ENCODE results near the gene KDM1A.

Gene KDM1A

DNA sequence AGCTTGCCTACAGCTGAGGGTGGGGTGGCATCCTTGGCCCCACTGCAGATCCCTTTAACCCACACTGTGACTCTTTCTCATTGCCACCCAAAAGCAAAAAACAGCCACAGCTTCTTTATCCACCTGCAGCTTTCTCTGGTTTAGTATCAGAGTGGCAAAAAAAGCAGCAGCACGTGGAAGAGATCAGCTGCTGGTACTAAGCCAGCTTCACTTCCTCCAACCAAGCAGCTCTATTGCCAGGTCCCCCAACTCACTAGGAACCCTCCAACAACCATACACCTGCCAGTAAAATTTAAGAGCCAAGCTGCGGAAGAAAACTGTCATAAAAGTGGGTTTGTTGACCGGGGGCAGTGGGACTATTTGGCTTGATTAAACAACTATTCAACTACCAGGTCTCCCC is 66.4 kb downstream of the KDM1A start:
- TF ChIP-seq, protein P1, sequence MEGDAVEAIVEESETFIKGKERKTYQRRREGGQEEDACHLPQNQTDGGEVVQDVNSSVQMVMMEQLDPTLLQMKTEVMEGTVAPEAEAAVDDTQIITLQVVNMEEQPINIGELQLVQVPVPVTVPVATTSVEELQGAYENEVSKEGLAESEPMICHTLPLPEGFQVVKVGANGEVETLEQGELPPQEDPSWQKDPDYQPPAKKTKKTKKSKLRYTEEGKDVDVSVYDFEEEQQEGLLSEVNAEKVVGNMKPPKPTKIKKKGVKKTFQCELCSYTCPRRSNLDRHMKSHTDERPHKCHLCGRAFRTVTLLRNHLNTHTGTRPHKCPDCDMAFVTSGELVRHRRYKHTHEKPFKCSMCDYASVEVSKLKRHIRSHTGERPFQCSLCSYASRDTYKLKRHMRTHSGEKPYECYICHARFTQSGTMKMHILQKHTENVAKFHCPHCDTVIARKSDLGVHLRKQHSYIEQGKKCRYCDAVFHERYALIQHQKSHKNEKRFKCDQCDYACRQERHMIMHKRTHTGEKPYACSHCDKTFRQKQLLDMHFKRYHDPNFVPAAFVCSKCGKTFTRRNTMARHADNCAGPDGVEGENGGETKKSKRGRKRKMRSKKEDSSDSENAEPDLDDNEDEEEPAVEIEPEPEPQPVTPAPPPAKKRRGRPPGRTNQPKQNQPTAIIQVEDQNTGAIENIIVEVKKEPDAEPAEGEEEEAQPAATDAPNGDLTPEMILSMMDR (IDR thresholded peaks at IDR 0.05; ENCODE audit: low read length, missing control alignments): no peak
- H3K4me3 ChIP-seq (replicated peaks; ENCODE audit: low read depth, low read length): no peak overlapping the region
- no peak for DNase-seq (ENCODE audit: low read depth)

- no peak for DNase-seq (ENCODE audit: low read depth)
- TF ChIP-seq, protein P1 (IDR thresholded peaks at IDR 0.05; ENCODE audit: low read length, missing control alignments): no peak
These were observed 68.8 kb downstream of the KDM1A start for GRCh38 chr1:23088027-23088426.

GRCh38 chr1:23090056-23090455 is 70.8 kb downstream of the KDM1A start:
- no peak for DNase-seq (ENCODE audit: low read depth)
- TF ChIP-seq, protein P1 (IDR thresholded peaks at IDR 0.05; ENCODE audit: low read length, missing control alignments): no peak
- H3K4me3 ChIP-seq (replicated peaks; ENCODE audit: low read depth, low read length): no peak overlapping the region

More at GRCh38 chr1:23088027-23088426, 68.8 kb downstream of the KDM1A start:
- no peak overlapping the region for H3K4me3 ChIP-seq (replicated peaks; ENCODE audit: low read depth, low read length)

GRCh38 chr1:23091545-23091944 is 72.3 kb downstream of the KDM1A start:
- DNase-seq (ENCODE audit: low read depth): no peak
- no peak overlapping the region for H3K4me3 ChIP-seq (replicated peaks; ENCODE audit: low read depth, low read length)
- TF ChIP-seq, protein P1 (IDR thresholded peaks at IDR 0.05; ENCODE audit: low read length, missing control alignments): no peak

GRCh38 chr1:23092447-23092846 is 73.2 kb downstream of the KDM1A start:
- no peak overlapping the region for H3K4me3 ChIP-seq (replicated peaks; ENCODE audit: low read depth, low read length)
- DNase-seq (ENCODE audit: low read depth): no peak
- TF ChIP-seq, protein P1 (IDR thresholded peaks at IDR 0.05; ENCODE audit: low read length, missing control alignments): no peak

DNA sequence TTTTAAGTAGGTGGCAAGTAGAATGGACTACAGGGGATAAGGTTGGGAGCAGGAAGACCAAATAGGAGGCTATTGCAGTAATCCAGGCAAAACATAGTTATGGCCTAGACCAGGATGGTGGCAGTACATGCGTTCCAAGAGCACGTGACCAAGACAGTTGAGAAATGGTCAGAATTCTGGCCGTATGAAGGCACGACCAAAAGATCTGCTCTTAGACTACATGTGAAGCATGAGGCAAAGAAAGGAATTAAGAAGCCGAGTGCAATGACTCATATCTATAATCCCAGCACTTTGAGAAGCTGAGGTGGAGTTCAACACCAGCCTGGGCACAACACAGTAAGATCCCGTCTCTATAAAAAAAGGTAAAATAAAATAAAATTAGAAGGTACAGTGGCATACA is 78.0 kb downstream of the KDM1A start:
- DNase-seq (ENCODE audit: low read depth): no peak
- no peak overlapping the region for H3K4me3 ChIP-seq (replicated peaks; ENCODE audit: low read depth, low read length)
- TF ChIP-seq, protein P1 (IDR thresholded peaks at IDR 0.05; ENCODE audit: low read length, missing control alignments): no peak

DNA sequence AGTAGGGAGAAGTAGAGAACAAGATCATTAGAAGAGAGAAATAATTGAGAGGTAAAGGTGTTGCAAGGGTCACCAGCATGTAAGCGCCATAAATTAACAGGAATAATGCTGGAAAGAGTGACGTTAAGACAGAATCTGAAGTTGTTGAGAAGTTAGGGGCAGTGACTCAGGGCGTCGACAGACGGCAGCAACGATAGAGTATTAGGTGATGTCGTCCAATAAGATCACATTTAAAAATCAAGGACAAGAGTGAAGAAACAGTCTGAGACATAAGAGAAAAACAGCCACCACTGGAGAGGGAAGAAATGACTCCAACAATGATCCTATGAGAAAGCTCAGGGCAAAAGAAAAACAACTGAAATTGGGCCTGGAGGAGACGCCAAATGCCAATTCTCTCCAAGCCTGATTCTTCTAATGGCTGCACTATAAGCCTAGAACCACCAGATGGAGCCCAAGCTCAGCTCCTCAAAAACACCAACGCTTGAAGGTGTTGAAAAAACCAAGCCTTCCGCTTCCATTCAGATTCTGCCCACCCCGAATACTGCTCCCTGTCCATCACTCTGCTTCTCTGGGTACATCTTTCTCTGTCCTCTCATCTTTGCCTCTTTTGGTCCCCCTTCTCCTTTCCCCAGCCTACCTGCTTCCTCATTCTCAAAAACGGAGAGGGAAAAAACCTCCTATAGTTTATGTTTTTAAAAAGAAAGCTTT is 79.3 kb downstream of the KDM1A start:
- TF ChIP-seq, protein P1 (IDR thresholded peaks at IDR 0.05; ENCODE audit: low read length, missing control alignments): peak; percentile 96
- DNase-seq (ENCODE audit: low read depth): peak; percentile 87
- no peak overlapping the region for H3K4me3 ChIP-seq (replicated peaks; ENCODE audit: low read depth, low read length)

Data from fibroblast of pulmonary artery (primary cell).